Measurements from ENCODE around the gene EEFSEC. TPM values are rescaled to one million over a fixed set of nuclear protein-coding genes. Genes with fewer than 3 reads are reported as not detected.
A peak's percentile ranks its signal among the peaks of the same experiment; 100 is the strongest.

EEFSEC gene
- total RNA-seq, 4 donors from 2014 or later: 11.5 to 18.7 (median 14.9) TPM

DNA sequence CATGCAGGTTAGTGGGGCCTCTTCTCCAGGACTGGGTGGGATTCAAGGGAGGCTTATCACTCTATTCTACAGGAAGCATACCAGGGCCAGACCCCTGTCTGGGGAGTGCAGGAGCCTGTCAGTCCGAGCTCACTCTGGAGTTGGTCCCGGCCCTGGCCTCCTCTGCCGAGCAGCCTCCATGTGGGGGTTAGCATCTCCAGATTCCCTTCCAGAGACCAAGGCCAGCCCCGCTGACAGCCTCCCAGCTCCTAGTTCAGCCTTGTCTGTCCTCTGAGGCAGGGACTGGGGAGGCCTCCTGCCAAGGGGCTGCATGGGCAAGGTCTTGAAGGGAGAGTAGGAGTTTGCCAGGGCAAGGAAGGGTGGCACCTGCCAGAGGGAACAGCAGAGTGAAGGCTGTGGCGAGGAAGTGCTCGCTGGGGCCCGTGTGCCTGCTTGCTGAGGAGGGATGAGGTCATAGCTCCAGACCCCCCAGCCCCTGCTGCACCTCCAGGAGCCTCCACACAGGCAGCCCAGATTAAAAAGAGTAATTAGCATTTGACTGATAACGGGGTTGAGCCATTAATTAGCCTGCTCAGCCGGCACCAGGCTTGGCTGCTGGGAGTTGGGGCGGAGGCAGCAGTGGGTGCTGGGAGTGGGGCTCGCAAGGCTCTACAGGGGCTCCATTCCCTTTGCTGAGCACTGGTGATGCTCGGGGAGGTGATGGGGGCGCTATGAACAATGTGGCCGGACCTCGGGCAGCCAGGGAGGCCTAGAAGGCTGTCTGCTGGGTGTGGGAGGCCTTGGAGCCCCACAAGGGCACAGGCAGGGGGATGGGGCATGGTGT lies 259.1 kb downstream of the EEFSEC start:
- DNase-seq: no peak

DNA sequence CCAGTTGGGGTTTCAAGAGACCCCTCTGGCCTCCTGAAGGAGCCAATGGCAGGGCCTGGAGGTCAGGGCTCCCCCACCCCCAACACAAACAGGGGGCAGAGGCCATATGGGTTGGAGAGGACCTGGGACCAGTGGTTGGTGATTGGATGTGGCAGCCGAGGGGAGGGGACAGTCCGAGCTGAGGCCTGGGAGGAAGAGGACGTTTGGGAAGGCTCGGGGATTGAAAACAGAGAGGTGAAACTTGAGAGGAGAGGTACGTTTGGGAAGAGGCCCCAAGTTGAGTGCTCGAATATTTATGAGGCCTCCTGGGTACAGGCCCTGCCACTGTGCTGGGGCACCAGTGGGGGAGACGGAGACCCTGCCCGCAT lies 259.7 kb downstream of the EEFSEC start:
- Histone ChIP-seq H3K27me3 (no peaks in the 10 kb centered on the region), H3K4me3 (no peak overlapping the region), H3K36me3 (peaks cover 0 to 10% (median 0%) of the 10 kb centered on the region in 3 donors), H3K9me3 (no peaks in the 10 kb centered on the region), H3K4me1 (no peaks in the 10 kb centered on the region), H3K27ac (no peak overlapping the region)
- 79% methylated on average over 7 to 8 of the region's 8 CpGs for WGBS, 2 donors
- no peak for TF ChIP-seq POLR2A (IDR thresholded peaks at IDR 0.05)
- TF ChIP-seq, protein P1, sequence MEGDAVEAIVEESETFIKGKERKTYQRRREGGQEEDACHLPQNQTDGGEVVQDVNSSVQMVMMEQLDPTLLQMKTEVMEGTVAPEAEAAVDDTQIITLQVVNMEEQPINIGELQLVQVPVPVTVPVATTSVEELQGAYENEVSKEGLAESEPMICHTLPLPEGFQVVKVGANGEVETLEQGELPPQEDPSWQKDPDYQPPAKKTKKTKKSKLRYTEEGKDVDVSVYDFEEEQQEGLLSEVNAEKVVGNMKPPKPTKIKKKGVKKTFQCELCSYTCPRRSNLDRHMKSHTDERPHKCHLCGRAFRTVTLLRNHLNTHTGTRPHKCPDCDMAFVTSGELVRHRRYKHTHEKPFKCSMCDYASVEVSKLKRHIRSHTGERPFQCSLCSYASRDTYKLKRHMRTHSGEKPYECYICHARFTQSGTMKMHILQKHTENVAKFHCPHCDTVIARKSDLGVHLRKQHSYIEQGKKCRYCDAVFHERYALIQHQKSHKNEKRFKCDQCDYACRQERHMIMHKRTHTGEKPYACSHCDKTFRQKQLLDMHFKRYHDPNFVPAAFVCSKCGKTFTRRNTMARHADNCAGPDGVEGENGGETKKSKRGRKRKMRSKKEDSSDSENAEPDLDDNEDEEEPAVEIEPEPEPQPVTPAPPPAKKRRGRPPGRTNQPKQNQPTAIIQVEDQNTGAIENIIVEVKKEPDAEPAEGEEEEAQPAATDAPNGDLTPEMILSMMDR (IDR thresholded peaks at IDR 0.05): no peak
- intact Hi-C loops (cut with DNase I): no loop called here
- no peak for DNase-seq

More for the DNA sequence above, 259.1 kb downstream of the EEFSEC start:
- Histone ChIP-seq H3K9me3 (no peaks in the 10 kb centered on the region), H3K4me3 (no peak overlapping the region), H3K27me3 (no peaks in the 10 kb centered on the region), H3K36me3 (peaks cover 0 to 12% (median 0%) of the 10 kb centered on the region in 3 donors), H3K27ac (no peak overlapping the region), H3K4me1 (no peaks in the 10 kb centered on the region)
- TF ChIP-seq POLR2A (IDR thresholded peaks at IDR 0.05): no peak
- TF ChIP-seq, protein P1 (IDR thresholded peaks at IDR 0.05): no peak
- intact Hi-C loops (cut with DNase I): no loop called here
- WGBS, 2 donors: 74 to 83% methylated on average over 6 to 7 of the region's 15 CpGs

DNA sequence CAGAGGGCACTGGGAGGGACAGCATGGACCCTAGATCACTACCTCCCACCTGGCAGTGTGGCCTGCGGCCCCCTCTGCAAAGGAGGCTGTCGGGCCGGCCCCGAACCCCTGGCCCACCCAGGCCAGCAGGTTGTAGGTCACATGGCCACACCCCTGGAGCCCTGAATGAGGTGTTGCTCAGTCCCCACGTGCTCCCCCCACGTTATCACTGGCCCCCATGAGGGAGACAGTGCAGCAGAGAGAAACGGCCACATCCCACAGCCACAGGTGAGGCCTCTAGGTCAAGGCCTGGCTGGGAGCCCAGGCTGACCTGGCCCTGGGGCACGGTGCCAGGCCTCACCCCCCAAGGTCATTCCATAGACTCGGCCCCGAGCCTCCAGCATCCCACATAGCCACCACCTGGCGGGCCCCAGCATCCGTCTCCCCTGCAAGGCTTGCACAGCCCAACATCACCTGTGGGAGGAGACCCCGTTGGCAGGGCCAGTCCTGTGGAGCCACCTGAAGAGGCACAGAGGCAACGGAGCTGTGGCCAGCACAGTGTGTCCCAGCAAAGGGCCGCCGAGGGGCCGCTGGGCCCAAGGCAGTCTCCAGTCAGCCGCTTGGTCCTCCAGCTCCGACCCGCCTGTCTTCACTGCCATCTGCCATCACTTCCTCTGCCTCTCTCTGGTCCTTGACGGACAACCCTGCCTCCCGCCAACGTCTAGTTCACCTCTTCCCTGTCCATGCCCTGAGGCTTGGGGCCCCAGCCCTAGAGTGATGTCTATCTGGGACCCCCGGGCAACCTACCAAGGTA lies 260.3 kb downstream of the EEFSEC start:
- intact Hi-C loops (cut with DNase I): no loop called here
- no peaks in the 10 kb centered on the region for H3K4me1 ChIP-seq
- WGBS, 2 donors: 82 to 95% methylated on average over 4 to 10 of the region's 24 CpGs
- no peaks in the 10 kb centered on the region for H3K27me3 ChIP-seq
- peaks cover 0 to 4% (median 0%) of the 10 kb centered on the region in 3 donors for H3K36me3 ChIP-seq
- H3K4me3 ChIP-seq: no peak overlapping the region
- no peak overlapping the region for H3K27ac ChIP-seq
- no peak for TF ChIP-seq POLR2A (IDR thresholded peaks at IDR 0.05)
- TF ChIP-seq, protein P1 (IDR thresholded peaks at IDR 0.05): no peak
- DNase-seq: no peak
- no peaks in the 10 kb centered on the region for H3K9me3 ChIP-seq

DNA sequence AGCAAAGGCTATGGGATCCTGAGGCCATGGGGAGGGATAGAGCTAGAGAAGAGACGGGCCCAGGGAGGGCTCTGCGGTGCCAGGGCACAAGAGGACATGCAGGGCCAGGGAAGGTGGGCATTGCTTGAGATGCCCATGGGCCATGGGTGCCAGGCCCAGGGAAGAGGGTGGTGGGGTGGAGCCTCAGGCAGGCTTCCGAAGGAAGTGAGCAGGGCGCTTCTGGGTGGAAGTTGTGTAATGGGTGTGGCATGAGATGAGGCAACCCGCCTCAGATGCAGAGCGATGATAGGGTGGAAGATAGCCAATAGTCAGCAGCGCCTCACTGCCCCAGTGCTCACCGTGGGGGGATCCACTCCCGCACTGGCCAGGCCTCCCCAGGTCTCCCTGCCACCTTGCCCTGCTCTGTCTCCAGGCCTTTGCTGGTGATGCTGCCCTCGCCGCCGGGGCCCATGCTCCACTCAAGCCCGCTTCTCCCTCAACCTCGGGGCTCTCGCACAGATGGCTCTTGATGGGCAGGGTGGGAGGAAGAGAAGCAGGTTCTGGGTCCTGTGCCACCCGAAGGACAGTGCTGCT lies 262.0 kb downstream of the EEFSEC start:
- no peak for DNase-seq
- intact Hi-C loops (cut with DNase I): no loop called here
- H3K27ac ChIP-seq: peak overlapping the region in 2 of 4 donors; percentile 19 to 46
- WGBS, 2 donors: 89 to 95% methylated on average over 5 to 7 of the region's 16 CpGs
- no peaks in the 10 kb centered on the region for H3K9me3 ChIP-seq
- TF ChIP-seq, protein P1 (IDR thresholded peaks at IDR 0.05): no peak
- TF ChIP-seq POLR2A (IDR thresholded peaks at IDR 0.05): no peak
- H3K4me3 ChIP-seq: no peak overlapping the region
- H3K36me3 ChIP-seq: no peaks in the 10 kb centered on the region
- H3K27me3 ChIP-seq: no peaks in the 10 kb centered on the region
- no peaks in the 10 kb centered on the region for H3K4me1 ChIP-seq

Data from esophagus squamous epithelium (tissue), 5 donors.